KOPT-K1 (cell line): ENCODE data around the gene THAP4.
"Not testable (repeated sequence)": the region's sequence is repeated elsewhere in the genome, so short reads cannot be mapped to it uniquely, and the experiment has no call there.

ENCODE experiments used
- H3K27ac ChIP-seq: fragments of 200-600 bp; sonication (generic); 2 replicates; pipeline ENCODE4 v1.5.1; 2016; ENCODE audit warnings: antibody characterized with exemption, mild to moderate bottlenecking, low read depth, low read length; ENCODE audit not compliant: poor library complexity, severe bottlenecking
- H3K36me3 ChIP-seq: fragments of 200-600 bp; sonication (generic); 2 replicates; pipeline ENCODE4 v1.5.1; 2017; ENCODE audit warnings: antibody characterized with exemption, mild to moderate bottlenecking, low read length, moderate library complexity; ENCODE audit not compliant: insufficient read depth
- H3K9me3 ChIP-seq: fragments of 200-600 bp; sonication (generic); 2 replicates; pipeline ENCODE4 v1.5.1; 2017; ENCODE audit warnings: antibody characterized with exemption, low read length, mild to moderate bottlenecking; ENCODE audit not compliant: insufficient read depth, poor library complexity, severe bottlenecking

The THAP4 gene

GRCh38 chr2:241598061-241598460, 38.9 kb downstream of the THAP4 start:
- H3K9me3 ChIP-seq, result no peaks in the 10 kb centered on the region
- H3K27ac ChIP-seq, result no peak overlapping the region
- peaks cover 74% of the 10 kb centered on the region for H3K36me3 ChIP-seq

- H3K36me3 ChIP-seq, result peaks cover 74% of the 10 kb centered on the region
- no peak overlapping the region for H3K27ac ChIP-seq
- H3K9me3 ChIP-seq, result no peaks in the 10 kb centered on the region
These were observed 39.4 kb downstream of the THAP4 start for GRCh38 chr2:241597561-241597960.

GRCh38 chr2:241595600-241596140, 41.3 kb downstream of the THAP4 start:
- peaks cover 67% of the 10 kb centered on the region for H3K36me3 ChIP-seq
- no peaks in the 10 kb centered on the region for H3K9me3 ChIP-seq
- no peak overlapping the region for H3K27ac ChIP-seq

GRCh38 chr2:241593271-241593670, 43.7 kb downstream of the THAP4 start:
- Histone ChIP-seq H3K36me3 (peaks cover 57% of the 10 kb centered on the region), H3K27ac (no peak overlapping the region), H3K9me3 (peaks cover under 1% of the 10 kb centered on the region)

GRCh38 chr2:241592126-241592845, 44.7 kb downstream of the THAP4 start:
- Histone ChIP-seq H3K36me3 (peaks cover 53% of the 10 kb centered on the region), H3K9me3 (peaks cover 9% of the 10 kb centered on the region), H3K27ac (no peak overlapping the region)

- H3K9me3 ChIP-seq, result peaks cover 22% of the 10 kb centered on the region
- peaks cover 61% of the 10 kb centered on the region for H3K36me3 ChIP-seq
- not testable (repeated sequence) for H3K27ac ChIP-seq
These were observed 46.2 kb downstream of the THAP4 start for GRCh38 chr2:241590496-241591455.

- Histone ChIP-seq H3K9me3 (peaks cover 22% of the 10 kb centered on the region), H3K36me3 (peaks cover 61% of the 10 kb centered on the region)
- not testable (repeated sequence) for H3K27ac ChIP-seq
These were observed 47.1 kb downstream of the THAP4 start for GRCh38 chr2:241589863-241590262.

- Histone ChIP-seq H3K27ac (no peak overlapping the region), H3K36me3 (peaks cover 66% of the 10 kb centered on the region), H3K9me3 (peaks cover 22% of the 10 kb centered on the region)
These were observed 50.2 kb downstream of the THAP4 start for GRCh38 chr2:241586564-241587264.

GRCh38 chr2:241584436-241584835, 52.5 kb downstream of the THAP4 start:
- no peak overlapping the region for H3K27ac ChIP-seq
- peaks cover 62% of the 10 kb centered on the region for H3K36me3 ChIP-seq
- H3K9me3 ChIP-seq, result peaks cover 22% of the 10 kb centered on the region

GRCh38 chr2:241582806-241583205, 54.2 kb downstream of the THAP4 start:
- Histone ChIP-seq H3K36me3 (peaks cover 55% of the 10 kb centered on the region), H3K9me3 (peaks cover 19% of the 10 kb centered on the region)

GRCh38 chr2:241582328-241582727, 54.6 kb downstream of the THAP4 start:
- H3K9me3 ChIP-seq, result peaks cover 14% of the 10 kb centered on the region
- peaks cover 50% of the 10 kb centered on the region for H3K36me3 ChIP-seq
- H3K27ac ChIP-seq, result no peak overlapping the region

More at GRCh38 chr2:241582806-241583205, 54.2 kb downstream of the THAP4 start:
- H3K27ac ChIP-seq, result no peak overlapping the region

- Histone ChIP-seq H3K27ac (no peak overlapping the region), H3K9me3 (no peaks in the 10 kb centered on the region), H3K36me3 (peaks cover 21% of the 10 kb centered on the region)
These were observed 57.7 kb downstream of the THAP4 start for GRCh38 chr2:241579281-241579680.

GRCh38 chr2:241577413-241578122, 59.4 kb downstream of the THAP4 start:
- H3K36me3 ChIP-seq, result peaks cover 5% of the 10 kb centered on the region

GRCh38 chr2:241576293-241576654, 60.7 kb downstream of the THAP4 start:
- no peaks in the 10 kb centered on the region for H3K36me3 ChIP-seq
- H3K9me3 ChIP-seq, result no peaks in the 10 kb centered on the region
- no peak overlapping the region for H3K27ac ChIP-seq

More at GRCh38 chr2:241577413-241578122, 59.4 kb downstream of the THAP4 start:
- Histone ChIP-seq H3K27ac (no peak overlapping the region), H3K9me3 (no peaks in the 10 kb centered on the region)
